HG02840 (cell line): ENCODE data around the gene MCTP1.
A peak's percentile ranks its signal among the peaks of the same experiment; 100 is the strongest.
"Not testable (repeated sequence)": the region's sequence is repeated elsewhere in the genome, so short reads cannot be mapped to it uniquely, and the experiment has no call there.

Source experiments
- ATAC-seq: cut with Tn5 transposase; IDR thresholded peaks from one replicate; pipeline ENCODE4 v1.9.1; 2021; ENCODE audit warnings: mild to moderate bottlenecking, moderate library complexity, moderate number of reproducible peaks; ENCODE audit not compliant: unreplicated experiment, low FRiP score

MCTP1 gene

DNA sequence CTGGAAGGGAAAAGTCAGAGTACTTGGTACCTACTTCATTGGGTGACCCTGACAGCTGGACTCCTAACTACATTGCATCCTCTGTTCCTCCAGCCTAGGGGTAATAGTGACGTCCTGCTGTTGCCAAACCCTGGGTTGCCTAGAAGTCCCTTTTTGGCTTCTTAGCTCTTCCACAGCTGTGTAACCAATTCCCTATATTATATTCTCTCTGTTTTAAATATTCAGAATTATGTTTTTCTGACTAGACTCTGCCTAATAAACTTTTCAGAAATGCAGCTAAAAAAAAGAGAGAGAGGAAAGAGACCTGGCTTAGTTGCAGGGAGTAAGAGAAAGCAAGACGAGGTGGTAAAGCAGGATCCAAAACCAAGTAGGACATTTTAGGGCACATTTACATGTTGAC is 28.4 kb downstream of the MCTP1 start:
- ATAC-seq: no peak

DNA sequence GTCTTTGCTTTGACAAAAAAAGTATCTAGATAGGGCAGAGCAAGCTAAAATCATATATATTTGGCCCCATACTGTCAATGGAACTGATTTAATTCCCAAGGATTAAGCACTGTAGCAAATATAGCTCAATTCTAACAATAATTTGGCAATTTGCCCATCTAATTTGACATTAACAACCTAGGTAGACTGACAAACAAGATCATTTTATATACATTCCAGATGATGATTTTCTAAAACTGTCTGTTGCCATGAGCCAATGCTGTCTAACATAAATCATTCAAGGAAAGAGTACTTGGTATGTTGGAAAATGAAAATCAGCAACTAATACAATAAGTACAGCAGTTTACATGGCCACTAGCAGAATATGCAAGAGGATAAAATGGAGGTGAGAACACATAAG is 32.1 kb downstream of the MCTP1 start:
- ATAC-seq: no peak

DNA sequence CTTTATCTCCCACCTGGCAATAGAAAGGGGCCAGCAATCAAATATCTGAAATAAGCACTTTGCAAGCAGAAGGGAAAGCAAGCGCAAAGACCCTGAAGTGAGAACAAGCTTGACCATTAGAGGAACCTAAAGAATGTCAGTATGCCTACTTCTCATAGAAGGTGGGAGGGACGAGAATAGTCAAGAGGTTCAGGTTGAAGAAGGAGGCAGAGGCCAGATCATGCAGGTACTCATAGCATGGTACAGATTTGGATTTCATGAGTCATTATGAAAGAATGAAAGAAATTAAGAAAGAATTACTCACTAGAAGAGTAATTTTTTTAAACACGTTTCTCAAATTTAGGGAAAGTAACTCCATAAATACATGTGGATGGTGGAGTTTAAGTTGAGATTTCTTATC is 33.7 kb downstream of the MCTP1 start:
- no peak for ATAC-seq

DNA sequence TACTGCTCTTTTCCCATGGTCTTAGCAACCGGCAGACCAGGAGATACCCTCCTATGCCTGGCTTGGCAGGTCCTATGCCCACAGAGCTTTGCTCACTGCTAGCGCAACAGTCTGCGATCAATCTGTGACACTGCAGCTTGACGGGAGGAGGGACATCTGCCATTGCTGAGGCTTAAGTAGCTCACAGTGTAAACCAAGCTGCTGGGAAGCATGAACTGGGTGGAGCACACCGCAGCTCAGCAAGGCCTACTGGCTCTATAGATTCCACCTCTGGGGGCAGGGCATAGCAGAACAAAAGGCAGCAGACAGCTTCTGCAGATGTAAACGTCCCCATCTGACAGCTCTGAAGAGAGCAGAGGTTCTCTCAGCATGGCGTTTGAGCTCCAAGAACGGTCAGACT is 40.4 kb downstream of the MCTP1 start:
- no peak for ATAC-seq

DNA sequence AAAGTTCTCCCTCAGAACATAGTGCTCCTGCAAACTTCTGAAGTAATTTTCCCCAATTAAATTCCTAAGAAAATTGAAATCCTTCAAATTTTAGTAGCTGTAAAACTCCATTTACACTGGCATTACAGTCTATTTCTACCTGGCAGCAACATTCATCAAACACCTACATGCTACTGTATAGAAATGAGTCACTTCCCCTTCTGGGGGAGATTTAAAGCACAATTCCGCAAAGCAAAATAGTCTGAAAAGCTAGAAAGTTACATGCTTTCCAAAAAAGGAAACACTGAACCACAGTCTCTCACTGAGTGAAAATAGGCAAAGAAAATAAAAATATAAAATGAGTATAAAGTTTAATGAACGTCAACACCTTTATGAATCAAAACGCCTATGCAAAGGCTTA is 43.3 kb downstream of the MCTP1 start:
- ATAC-seq: peak; percentile 90

DNA sequence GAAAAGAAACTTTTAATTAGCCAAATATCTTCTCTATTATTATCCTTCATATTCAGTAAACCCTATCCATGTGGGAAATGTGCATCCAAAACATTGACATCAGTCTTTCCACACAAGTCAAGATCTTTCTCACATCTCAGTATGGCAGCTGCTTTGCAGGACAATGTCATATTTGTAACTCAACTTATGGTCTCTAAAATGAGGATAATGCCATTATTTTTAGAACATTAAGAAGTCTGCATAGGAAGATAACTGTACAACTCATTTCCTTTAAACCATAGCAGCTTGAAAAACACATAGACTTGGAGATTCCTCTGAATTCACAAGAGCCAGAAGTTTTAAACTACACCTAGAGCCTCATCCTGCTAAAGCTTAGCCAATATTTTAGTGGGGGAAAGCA is 43.7 kb downstream of the MCTP1 start:
- no peak for ATAC-seq

DNA sequence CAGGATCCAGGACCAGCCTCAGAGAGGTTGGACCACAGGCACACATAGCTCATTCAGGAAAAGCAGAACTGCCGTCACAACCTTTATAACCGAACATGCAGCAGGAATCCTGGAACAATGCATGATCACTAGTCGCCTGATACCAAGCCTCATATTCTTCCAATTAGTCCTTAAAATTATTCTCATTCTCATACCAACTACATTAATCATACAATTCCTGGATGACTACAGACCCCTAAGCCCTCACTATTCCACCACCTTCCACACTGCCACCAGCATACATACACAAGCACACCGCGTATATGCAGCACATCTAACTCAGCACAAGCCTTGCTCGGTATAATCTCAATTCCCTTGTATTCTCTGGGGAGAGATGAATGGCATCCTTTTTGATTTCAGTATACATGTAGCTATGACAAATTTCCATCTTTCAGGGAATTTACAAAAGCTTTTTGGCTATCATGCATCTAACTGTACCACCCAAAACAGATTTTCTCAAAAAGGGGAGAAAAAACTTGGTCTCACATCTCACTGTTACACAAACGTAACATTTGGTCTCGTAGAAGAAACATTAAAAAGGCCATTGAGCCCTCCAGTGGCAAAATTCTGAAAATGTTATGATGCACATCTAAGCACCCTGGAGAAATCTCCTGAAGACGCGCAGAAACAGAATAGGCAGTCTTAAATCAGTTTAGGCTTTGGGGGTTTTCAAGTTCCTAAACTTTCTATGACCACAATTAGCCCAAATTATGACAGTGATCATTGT is 46.2 kb downstream of the MCTP1 start:
- no peak for ATAC-seq

DNA sequence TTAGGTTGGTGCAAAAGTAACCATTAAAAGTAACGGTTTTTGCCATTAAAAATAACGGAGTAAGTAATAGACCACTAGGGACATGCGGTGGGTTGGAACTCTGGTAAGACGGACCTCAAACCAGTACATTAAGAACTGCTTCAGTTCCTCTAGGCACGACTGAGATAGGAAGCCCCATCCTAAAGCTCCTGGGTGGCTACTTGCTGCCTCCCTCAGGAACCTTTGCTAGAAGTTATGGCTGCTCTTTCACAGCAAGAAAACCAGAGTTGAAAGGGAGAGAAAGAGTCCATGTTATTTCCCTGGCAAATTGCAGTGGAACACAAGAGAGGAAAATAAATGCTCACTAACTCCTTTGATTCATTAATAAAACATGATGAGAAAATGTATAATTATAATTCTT is 47.6 kb downstream of the MCTP1 start:
- no peak for ATAC-seq

DNA sequence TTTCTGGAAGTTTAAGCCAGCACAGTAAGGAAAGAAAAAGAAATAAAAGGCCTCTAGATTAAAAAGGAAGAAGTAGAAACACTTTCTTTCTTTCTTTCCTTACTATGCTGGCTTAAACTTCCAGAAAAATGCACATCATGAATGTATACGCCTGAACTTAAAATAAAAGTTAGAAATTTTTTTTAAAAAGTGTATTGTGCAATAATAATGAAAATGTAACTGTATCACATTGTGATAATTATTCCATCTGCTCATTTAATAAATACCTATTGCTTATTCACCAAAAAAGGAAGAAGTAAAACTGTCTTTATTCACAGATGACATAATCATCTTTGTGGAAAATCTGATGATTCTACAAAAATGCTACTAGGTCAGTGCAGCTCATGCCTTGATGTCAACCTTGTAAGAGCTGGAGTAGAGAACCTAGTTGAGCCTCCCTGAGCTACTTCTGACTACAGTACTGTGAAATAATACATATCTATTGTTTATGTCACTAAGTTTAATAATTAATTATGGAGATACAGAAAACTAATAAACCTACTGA is 49.4 kb downstream of the MCTP1 start:
- no peak for ATAC-seq

DNA sequence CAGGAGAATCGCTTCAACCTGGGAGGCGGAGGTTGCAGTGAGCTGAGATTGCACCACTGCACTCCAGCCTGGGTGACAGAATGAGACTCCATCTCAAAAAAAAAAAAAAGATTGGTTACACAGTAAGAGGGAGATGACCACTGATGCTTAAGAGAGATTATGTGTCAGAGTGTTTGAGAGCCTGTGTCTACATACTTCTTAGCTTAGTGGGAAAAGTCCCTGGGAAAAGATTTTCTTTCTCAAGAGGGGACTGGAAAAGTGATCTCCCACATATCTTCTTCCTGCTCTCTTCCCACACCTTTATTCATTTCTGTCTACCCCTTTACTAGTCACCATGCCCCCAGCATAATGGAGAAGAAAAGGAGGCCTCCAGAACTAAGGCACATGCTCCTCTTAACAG is 55.2 kb downstream of the MCTP1 start:
- no peak for ATAC-seq

DNA sequence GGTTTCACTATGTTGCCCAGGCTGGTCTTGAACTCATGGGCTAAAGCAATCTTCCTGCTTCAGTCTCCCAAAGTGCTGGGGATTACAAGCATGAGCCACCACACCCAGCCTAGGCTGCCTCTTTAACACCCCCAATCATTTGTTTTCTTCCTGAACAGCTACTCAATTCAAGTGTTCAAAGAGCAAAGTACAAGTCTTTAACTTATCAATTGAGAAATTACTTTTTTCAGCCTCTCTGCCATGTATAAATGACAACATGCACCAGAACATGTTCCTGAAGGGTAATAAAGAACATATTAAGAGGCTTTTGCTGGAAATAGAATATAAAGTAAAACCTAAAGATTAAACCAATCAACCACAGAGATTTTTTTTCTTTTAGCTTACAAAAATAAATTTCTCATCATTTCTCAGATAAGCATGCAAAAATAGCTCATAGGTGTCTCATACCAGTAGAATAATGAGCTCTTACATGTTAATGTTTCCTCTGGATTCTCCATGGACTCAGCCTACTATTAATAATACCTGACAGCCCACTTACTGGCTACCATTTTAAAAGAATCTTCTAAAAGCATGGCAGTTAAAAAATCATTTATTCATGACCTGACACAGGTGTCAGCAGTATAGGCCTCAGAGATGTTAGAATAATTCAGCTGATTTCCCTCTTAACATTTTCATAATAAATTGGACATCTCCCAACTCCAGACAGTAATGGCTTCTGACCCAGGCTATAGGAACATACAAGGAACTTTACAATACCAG is 60.0 kb downstream of the MCTP1 start:
- ATAC-seq: no peak

DNA sequence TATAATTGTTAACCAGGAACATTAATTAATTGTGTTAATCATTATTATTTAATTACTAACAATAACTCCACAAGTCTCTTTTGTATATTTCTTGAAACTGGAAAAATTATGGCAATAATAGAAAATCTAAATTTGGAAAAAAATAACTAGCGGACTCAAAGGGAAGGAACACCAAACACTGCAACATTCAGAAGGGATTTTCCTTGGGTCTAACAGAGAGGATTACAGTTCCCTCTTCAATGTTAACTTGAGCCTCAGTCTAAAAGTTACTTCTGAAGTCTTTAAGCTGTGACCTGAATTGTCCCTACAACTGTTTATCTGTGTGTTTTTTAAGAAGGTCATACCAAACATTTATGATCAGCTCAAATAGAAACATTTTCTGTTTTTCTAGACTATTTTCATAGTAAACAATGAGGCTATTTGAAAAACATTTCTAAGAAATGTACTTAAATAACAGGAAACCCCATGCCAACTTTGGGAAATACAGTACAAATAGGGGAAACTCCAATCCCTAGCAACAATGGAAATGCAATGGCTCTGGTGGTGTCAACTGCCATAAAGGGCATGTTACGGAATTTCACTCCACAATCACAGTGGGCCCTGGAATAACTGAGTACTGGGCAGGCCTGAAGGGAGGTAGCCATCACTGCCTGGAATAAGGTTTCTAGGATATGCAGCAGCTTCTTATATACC is 61.2 kb downstream of the MCTP1 start:
- no peak for ATAC-seq

DNA sequence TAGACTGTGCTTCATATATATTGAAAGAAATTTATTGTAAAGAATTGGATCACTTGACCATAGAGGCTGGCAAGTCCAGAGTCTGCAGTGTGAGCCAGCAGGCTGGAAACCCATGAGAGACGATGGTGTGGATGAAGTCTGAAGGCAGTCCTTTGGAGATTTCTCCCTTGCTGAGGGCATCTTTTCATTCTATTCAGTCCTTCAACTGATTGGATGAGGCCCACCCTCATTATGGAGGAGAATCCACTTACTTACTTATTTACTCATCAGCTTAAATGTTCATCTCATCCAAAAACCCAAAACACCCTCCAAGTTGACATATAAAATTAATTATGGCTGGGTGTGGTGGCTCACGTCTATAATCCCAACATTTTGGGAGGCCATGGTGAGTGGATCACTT is 62.1 kb downstream of the MCTP1 start:
- no peak for ATAC-seq

DNA sequence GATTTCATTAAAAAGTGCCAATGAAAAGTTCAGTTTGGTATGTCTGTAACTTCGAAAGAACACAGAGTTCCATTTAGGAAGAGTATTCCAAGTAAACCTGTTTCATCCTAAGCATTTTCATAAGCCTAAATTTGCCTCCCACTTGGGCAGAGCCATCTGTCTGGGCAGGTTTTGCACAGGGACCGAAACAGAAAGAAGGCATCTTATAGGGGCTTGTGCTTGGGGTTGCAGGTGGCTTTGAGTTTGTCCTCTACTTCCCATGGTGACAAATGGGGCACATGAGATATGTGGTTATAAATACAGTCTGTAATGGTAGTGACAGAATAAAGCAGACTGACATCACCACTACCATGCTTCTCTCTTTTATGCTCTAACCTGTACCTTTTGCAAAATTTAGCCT is 63.7 kb downstream of the MCTP1 start:
- ATAC-seq: no peak

DNA sequence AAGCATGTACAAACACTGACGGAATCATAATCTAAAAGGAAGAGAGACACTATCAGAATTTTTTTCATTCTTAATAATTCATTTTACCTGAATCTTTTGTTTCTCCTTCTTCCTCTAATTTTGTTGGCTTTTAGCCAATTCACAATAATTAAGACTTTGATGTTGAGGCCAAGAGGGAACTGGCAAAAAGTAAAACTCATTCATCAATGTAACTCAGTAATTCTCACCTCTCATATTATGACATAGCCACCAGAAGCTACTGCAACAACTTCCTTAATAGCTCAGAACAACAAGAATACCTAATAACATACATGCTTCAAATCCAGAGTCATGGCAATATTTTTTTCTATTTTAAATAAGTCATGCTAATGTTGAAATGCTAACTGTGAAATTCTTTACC is 64.5 kb downstream of the MCTP1 start:
- no peak for ATAC-seq

DNA sequence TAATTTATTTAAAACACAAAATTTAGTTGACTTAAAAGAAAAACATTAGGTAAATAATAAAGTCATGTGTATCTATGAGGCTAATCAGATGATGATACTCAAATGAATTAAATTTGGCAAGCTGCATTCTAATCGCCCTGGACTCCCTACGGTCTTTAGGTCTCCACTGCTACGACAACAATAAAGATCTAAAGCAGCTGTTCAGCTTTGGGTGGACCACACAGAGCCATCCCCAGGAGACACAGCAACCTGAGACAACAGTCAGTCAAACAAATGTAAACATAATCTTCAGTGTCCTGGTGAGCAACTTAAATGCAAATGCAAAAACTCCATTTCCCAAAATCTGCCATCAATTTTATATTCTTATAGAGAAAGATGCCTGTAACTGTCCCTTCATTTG is 65.5 kb downstream of the MCTP1 start:
- no peak for ATAC-seq

DNA sequence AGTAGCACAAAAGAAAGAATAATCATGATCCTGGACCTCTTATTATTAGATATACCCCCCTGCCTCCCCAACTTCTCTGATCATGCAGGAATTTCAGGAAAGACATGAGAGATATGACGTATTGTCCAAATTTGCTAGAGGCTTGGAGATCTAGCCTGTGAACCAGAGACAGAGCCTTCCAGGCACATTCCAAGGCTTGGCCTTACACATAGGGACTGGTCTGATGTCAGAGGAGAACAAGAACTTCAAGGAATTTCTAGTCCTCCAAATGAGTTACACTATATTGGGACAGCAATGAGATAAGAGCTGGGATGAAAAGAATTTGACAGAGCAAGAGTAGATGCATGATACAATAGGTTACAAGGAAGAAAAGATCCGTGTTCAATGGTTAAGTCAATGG is 67.0 kb downstream of the MCTP1 start:
- no peak for ATAC-seq

DNA sequence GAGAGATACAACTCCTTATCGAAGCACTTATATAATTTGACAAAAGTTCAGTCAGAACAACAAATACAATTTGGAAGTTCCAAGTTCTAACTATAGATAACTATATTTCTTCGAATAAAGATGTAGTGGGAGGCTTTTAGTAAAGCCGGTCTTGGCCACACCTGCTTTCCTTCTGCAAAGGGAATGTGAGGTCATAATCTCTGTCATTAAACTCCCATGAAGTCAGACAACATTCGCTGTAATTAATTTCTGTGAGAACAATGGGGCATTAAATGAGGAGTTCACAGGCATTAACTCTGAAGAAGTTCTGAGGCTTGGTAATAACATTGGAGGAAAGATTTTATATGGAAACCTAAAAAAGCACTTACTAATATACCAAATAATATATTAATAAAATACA is 67.5 kb downstream of the MCTP1 start:
- no peak for ATAC-seq

DNA sequence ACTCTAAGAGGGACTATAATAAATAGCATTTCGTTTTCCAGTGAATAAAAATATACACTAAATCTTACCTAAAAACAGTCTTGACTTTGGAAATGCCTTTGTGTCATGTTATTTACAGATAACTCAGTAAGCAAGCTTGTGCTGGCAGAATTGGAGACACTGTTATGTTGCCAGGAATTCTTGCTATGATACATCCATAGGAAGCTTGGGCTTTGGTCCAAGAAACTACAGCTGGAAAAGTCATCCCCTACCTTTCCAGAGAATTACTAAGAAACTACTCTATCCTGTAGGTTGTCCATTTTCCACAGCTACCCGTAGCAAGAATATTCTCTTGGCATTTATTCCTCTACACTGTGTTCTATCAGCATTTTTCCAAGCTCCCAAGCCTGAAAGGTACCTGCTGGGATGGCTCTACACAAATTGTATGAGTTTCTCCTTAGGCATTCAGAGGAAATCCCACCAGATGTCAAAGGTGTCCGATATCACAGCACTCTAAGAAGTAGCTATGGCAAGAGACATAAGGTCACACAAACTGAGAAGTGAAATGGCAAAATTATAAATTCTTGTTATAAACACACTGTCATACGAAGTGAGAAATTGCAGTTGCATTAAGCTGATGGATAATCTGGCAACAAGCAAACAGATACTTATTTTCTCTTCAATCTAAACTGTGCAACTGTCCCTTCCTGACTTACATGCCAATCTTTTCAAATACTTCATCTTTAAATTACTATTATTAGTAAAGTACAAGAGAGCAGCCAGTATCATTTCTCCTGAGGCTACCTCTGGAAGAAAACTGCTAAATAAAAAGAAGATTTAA is 68.5 kb downstream of the MCTP1 start:
- ATAC-seq: no peak

DNA sequence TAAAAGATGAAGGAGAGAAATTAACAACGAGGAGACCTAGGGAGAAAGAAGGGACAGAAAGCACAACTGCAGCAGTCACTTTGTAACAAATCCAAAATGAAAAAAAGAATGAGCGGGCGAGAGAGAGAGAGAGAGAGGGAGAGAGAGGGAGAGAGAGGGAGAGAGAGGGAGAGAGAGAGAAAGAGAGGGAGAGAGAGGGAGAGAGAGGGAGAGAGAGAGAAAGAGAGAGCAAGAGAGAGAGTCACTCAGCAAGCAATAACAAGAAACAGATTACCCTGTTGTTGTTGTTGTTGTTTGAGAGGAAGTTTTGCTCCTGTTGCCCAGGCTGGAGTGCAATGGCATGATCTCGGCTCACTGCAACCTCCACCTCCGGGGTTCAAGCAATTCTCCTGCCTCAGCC is 77.1 kb downstream of the MCTP1 start:
- not testable (repeated sequence) for ATAC-seq
